Stimulated activated CD8-positive, alpha-beta memory T cell treated with anti-CD3 and anti-CD28 coated beads, Interleukin-15, amount 100 ng/mL, for 48 hours (primary cell): ENCODE measurements around the gene DNAH1.
"Not testable (repeated sequence)": the region's sequence is repeated elsewhere in the genome, so short reads cannot be mapped to it uniquely, and the experiment has no call there.

Source experiments
- DNase-seq, 2 donors: peaks; one replicate each; pipeline ENCODE4 v3.0.0-alpha.2; 2020; ENCODE audit warnings: low read depth in 2 of 2

Gene DNAH1

GRCh38 chr3:52315977-52316764 lies at the start of gene DNAH1:
TSS of gene DNAH1 (plus strand) at chr3:52316319. CDS start at chr3:52322443, 6,124 bp downstream.
- no peak for DNase-seq

GRCh38 chr3:52268036-52268435 lies 48.1 kb upstream of the DNAH1 start:
- no peak for DNase-seq

- no peak for DNase-seq
Measured at GRCh38 chr3:52269776-52270175, 46.3 kb upstream of the DNAH1 start.

- no peak for DNase-seq
Measured at GRCh38 chr3:52270252-52270754, 45.8 kb upstream of the DNAH1 start.

- DNase-seq = not testable (repeated sequence)
Measured at GRCh38 chr3:52272172-52272571, 43.9 kb upstream of the DNAH1 start.

- no peak for DNase-seq
Measured at GRCh38 chr3:52272831-52273230, 43.3 kb upstream of the DNAH1 start.

GRCh38 chr3:52274781-52275180 lies 41.3 kb upstream of the DNAH1 start:
- not testable (repeated sequence) for DNase-seq

GRCh38 chr3:52277071-52277964 lies 38.8 kb upstream of the DNAH1 start:
- DNase-seq = peak; percentile 75 to 76

GRCh38 chr3:52277972-52278509 lies 38.1 kb upstream of the DNAH1 start:
- DNase-seq = peak; percentile 34 to 45

GRCh38 chr3:52278510-52279069 lies 37.5 kb upstream of the DNAH1 start, which contains the start of gene WDR82:
TSS of gene WDR82 (minus strand) at chr3:52278649. CDS start at chr3:52278361, 288 bp downstream.
- DNase-seq = peak; percentile 96 to 98

- DNase-seq = no peak
Measured at GRCh38 chr3:52279596-52279995, 36.5 kb upstream of the DNAH1 start.

GRCh38 chr3:52280050-52280461 lies 36.1 kb upstream of the DNAH1 start:
- no peak for DNase-seq

- no peak for DNase-seq
Measured at GRCh38 chr3:52281981-52282801, 33.9 kb upstream of the DNAH1 start.

- no peak for DNase-seq
Measured at GRCh38 chr3:52283306-52283705, 32.8 kb upstream of the DNAH1 start.

- DNase-seq = not testable (repeated sequence)
Measured at GRCh38 chr3:52284051-52284450, 32.1 kb upstream of the DNAH1 start.

GRCh38 chr3:52286777-52287110 lies 29.4 kb upstream of the DNAH1 start:
- DNase-seq = no peak

GRCh38 chr3:52288674-52289073 lies 27.4 kb upstream of the DNAH1 start:
- no peak for DNase-seq

GRCh38 chr3:52289338-52289746 lies 26.8 kb upstream of the DNAH1 start:
- DNase-seq = no peak

GRCh38 chr3:52289747-52290595 lies 26.1 kb upstream of the DNAH1 start:
- no peak for DNase-seq
